TTC549 (cell line): ENCODE measurements around the gene KIF1A.
"Not testable (repeated sequence)": the region's sequence is repeated elsewhere in the genome, so short reads cannot be mapped to it uniquely, and the experiment has no call there.

Source experiments
- FAIRE-seq: peaks from 2 replicates; lab custom pipeline; 2012; peaks lifted over from hg19 to GRCh38; lab: Jason Lieb, UNC

KIF1A gene

DNA sequence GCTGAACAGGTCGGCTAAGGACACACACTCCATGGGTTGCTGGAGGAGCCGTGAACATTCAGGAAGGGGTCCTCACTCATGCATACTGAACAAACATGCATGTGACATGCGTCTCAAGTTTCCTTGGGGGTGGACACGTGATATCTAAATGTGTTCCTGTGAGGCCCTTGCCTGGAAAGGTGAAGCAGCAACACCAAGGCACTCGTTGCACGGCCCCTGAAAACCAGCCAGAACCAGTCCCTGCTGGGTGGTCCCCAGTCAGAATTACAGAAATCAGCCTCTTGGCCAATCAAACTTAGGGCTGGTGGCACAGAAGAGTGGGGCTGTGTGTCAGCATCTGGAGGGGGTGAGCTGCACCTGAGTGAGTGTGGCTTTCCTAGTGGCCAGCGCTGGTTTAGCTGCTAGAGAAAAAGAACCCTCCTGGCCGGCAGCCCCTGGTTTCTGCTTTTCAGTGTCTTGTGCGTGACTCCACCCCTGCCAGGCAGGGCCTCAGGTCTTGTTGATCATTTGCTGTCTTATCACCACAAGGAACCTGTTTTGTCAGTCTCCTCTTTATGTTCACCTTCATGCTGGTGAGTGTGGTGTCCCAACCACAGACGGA lies 134.1 kb downstream of the KIF1A start:
- no peak for FAIRE-seq

- not testable (repeated sequence) for FAIRE-seq
Observed at GRCh38 chr2:240683980-240684728, 135.9 kb downstream of the KIF1A start.

DNA sequence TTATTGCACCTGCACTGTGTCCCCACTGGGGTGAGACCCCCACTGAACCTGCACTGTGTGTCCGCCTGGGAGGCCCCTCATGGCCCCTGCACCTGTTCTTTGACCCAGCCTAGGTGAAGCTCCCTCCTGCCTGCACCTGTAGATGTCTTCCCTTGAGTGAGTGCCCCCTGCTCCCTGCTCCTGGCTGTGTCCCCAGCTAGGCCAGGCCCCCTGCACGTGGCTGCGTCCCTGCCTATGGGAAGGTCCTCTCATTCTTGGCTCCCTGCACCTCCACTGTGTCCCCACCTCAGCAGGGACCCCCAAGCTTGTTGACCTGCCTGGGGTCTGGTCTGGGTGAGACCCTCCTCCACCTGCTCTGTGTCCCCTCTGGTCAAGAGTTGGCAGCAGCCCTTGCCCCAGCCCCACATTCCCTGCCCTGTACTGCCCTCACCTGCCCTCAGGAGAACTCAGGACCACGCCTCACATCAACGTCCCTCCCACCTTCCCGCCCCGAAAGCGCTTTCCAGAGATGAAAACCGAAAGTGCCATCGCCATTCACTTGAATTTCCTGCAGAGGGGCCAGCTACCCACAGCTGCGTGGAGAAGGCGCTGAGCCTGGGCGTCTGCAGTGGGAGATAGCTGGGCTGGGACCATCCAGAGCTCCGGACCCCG lies 136.6 kb downstream of the KIF1A start:
- not testable (repeated sequence) for FAIRE-seq

- FAIRE-seq = not testable (repeated sequence)
Observed at GRCh38 chr2:240682431-240683224, 137.4 kb downstream of the KIF1A start, which contains the start of gene AQP12B. Gene AQP12B (minus strand): TSS chr2:240682885. CDS start chr2:240682837, 48 bp downstream.

GRCh38 chr2:240680185-240680584 lies 139.8 kb downstream of the KIF1A start:
- FAIRE-seq = not testable (repeated sequence)

GRCh38 chr2:240678909-240679308 lies 141.1 kb downstream of the KIF1A start:
- not testable (repeated sequence) for FAIRE-seq

DNA sequence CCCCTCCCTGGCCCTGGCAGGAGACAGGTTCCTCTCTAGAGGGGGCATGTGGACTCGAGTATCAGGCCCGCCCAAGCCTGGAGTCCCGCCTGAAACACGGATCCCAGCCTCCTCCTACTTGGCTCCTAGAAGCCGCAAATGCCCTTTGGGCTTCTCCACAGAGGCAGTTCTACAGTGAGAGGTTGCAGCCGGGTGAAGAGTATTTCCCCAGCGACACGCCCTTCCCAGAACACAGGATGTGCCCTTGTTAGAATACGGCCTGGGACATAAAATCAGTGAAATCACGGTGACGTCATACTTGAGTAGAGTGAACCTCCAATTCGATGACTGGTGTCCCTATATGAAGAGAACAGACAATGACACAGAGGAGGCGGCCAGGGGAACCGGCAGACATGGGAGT lies 142.0 kb downstream of the KIF1A start:
- FAIRE-seq = not testable (repeated sequence)

GRCh38 chr2:240675345-240675744 lies 144.7 kb downstream of the KIF1A start:
- peak; percentile 76 for FAIRE-seq

GRCh38 chr2:240674461-240675184 lies 145.4 kb downstream of the KIF1A start:
- FAIRE-seq = not testable (repeated sequence)

GRCh38 chr2:240672701-240673190 lies 147.3 kb downstream of the KIF1A start:
- FAIRE-seq = no peak

DNA sequence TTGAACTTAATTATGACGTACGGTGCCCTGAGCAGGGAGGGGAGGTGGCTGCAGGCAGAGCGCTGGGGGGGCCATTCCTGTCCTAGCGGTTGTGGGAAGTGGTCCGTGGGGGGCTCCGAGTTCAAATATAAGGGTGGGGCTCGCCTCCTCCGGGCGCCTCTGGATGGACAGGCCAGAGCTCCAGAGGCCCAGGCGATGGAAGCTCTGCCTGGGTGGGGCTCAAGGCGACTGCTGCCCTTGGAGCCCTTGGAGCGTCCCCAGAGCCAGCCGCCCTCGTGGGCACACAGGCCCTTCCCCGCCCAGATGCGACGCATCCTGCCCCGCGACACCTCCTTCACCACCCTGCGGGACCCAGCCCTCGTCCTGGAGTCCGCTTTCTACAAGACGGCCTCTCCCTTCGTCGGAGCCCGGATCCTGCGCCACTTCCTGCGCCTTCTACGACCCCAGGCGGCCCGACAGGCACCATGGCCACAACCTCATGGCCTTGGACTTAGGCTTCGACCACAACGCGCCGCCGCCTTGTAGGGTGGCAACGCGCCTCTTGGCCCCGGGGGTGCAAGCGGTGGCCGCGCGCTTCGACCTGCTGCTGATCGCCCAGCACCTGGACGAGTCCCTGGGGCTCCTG lies 147.8 kb downstream of the KIF1A start:
- no peak for FAIRE-seq

DNA sequence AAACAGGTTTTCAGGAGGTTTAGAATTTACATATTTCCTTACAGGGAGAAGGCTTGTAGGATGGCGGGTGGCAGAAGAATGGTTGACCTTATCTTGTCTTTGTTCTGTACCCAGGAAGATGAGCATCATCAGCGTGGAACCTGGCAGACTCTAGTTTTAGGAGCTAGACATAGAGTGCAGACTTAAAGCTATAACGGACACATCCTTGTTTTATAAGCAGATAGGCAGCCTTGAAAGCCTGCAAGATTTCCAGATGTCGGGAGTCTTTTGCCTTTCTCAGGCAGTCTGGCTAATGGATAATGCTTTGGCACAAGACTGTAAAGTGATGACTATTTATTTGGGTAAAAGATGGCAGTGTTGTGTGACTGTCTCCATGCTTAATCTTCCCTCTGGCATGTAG lies 149.1 kb downstream of the KIF1A start:
- no peak for FAIRE-seq

DNA sequence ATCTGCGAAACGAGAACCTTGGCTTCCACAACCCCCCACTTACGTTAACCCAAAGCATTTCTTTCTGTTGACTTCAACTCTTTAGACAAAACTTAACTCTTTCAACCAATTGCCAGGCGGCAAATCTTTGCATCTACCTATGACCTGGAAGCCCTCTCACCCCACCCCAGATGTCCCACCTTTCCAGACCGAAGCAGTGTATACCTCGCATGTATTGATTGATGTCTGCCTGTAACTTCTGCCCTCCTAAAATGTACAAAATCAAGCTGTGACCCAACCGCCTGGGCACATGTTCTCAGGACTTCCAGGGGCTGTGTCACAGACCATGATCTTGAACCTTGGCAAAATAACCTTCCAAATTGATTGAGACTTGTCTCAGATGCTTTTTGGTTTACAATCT lies 149.6 kb downstream of the KIF1A start:
- FAIRE-seq = no peak

GRCh38 chr2:240664622-240665021 lies 155.4 kb downstream of the KIF1A start:
- FAIRE-seq = no peak
